ENCODE measurements around the gene ATRIP.

- TF ChIP-seq CTCF (IDR thresholded peaks at IDR 0.05; ENCODE audit: low read depth, low read length, poor library complexity, severe bottlenecking) (no peak), EZH2phosphoT487 (IDR thresholded peaks at IDR 0.05; ENCODE audit: borderline replicate concordance, low read length) (no peak)
Observed at GRCh38 chr3:48467473-48468267, 21.1 kb downstream of the ATRIP start.
